ENCODE results near the gene MORN1.

MORN1 gene

GRCh38 chr1:2282556-2283270 lies 108.6 kb downstream of the MORN1 start:
- H2AFZ ChIP-seq (ENCODE audit: low read length, unreplicated experiment) = no peak overlapping the region
- H3K36me3 ChIP-seq (ENCODE audit: insufficient read depth, low read length) = peaks cover 3% of the 10 kb centered on the region; the same call in 1 of the 2 replicates
- H3K79me2 ChIP-seq (ENCODE audit: control insufficient read depth, insufficient read depth, low read length, unreplicated experiment) = peaks cover 59% of the 10 kb centered on the region
- H3K4me3 ChIP-seq (ENCODE audit: low read depth, low read length) = no peak overlapping the region
- no peak overlapping the region for H3K27ac ChIP-seq (ENCODE audit: low read depth, low read length)
- H3K4me1 ChIP-seq (ENCODE audit: control insufficient read depth, insufficient read depth, low read length, unreplicated experiment) = peaks cover 22% of the 10 kb centered on the region
- no peaks in the 10 kb centered on the region for H3K27me3 ChIP-seq (ENCODE audit: insufficient read depth, low read length)

GRCh38 chr1:2279817-2280216 lies 111.5 kb downstream of the MORN1 start:
- H3K79me2 ChIP-seq (ENCODE audit: control insufficient read depth, insufficient read depth, low read length, unreplicated experiment) = peaks cover 71% of the 10 kb centered on the region
- peaks cover 7% of the 10 kb centered on the region; the same call in 1 of the 2 replicates for H3K36me3 ChIP-seq (ENCODE audit: insufficient read depth, low read length)
- H2AFZ ChIP-seq (ENCODE audit: low read length, unreplicated experiment) = no peak overlapping the region
- H3K27me3 ChIP-seq (ENCODE audit: insufficient read depth, low read length) = no peaks in the 10 kb centered on the region
- H3K27ac ChIP-seq (ENCODE audit: low read depth, low read length) = peak overlapping the region; percentile 45; the same call in 1 of the 2 replicates
- peaks cover 42% of the 10 kb centered on the region for H3K4me1 ChIP-seq (ENCODE audit: control insufficient read depth, insufficient read depth, low read length, unreplicated experiment)
- H3K4me3 ChIP-seq (ENCODE audit: low read depth, low read length) = no peak overlapping the region

GRCh38 chr1:2279210-2279639 lies 112.1 kb downstream of the MORN1 start:
- peak overlapping the region; percentile 45; the same call in 1 of the 2 replicates for H3K27ac ChIP-seq (ENCODE audit: low read depth, low read length)
- H3K4me3 ChIP-seq (ENCODE audit: low read depth, low read length) = peak overlapping the region; percentile 43; the same call in 1 of the 2 replicates
- H3K4me1 ChIP-seq (ENCODE audit: control insufficient read depth, insufficient read depth, low read length, unreplicated experiment) = peaks cover 42% of the 10 kb centered on the region
- no peaks in the 10 kb centered on the region for H3K27me3 ChIP-seq (ENCODE audit: insufficient read depth, low read length)
- peaks cover 71% of the 10 kb centered on the region for H3K79me2 ChIP-seq (ENCODE audit: control insufficient read depth, insufficient read depth, low read length, unreplicated experiment)
- no peak overlapping the region for H2AFZ ChIP-seq (ENCODE audit: low read length, unreplicated experiment)
- peaks cover 7% of the 10 kb centered on the region; the same call in 1 of the 2 replicates for H3K36me3 ChIP-seq (ENCODE audit: insufficient read depth, low read length)

GRCh38 chr1:2278591-2279209 lies 112.7 kb downstream of the MORN1 start:
- peaks cover 74% of the 10 kb centered on the region for H3K79me2 ChIP-seq (ENCODE audit: control insufficient read depth, insufficient read depth, low read length, unreplicated experiment)
- peaks cover 7% of the 10 kb centered on the region; the same call in 1 of the 2 replicates for H3K36me3 ChIP-seq (ENCODE audit: insufficient read depth, low read length)
- no peaks in the 10 kb centered on the region for H3K27me3 ChIP-seq (ENCODE audit: insufficient read depth, low read length)
- peak overlapping the region; percentile 45; the same call in 1 of the 2 replicates for H3K27ac ChIP-seq (ENCODE audit: low read depth, low read length)
- H3K4me1 ChIP-seq (ENCODE audit: control insufficient read depth, insufficient read depth, low read length, unreplicated experiment) = peaks cover 42% of the 10 kb centered on the region
- H2AFZ ChIP-seq (ENCODE audit: low read length, unreplicated experiment) = no peak overlapping the region
- peak overlapping the region; percentile 43; the same call in 1 of the 2 replicates for H3K4me3 ChIP-seq (ENCODE audit: low read depth, low read length)

GRCh38 chr1:2277741-2278488 lies 113.4 kb downstream of the MORN1 start:
- peaks cover 42% of the 10 kb centered on the region for H3K4me1 ChIP-seq (ENCODE audit: control insufficient read depth, insufficient read depth, low read length, unreplicated experiment)
- no peaks in the 10 kb centered on the region for H3K27me3 ChIP-seq (ENCODE audit: insufficient read depth, low read length)
- peaks cover 7% of the 10 kb centered on the region; the same call in 1 of the 2 replicates for H3K36me3 ChIP-seq (ENCODE audit: insufficient read depth, low read length)
- H2AFZ ChIP-seq (ENCODE audit: low read length, unreplicated experiment) = no peak overlapping the region
- peaks cover 74% of the 10 kb centered on the region for H3K79me2 ChIP-seq (ENCODE audit: control insufficient read depth, insufficient read depth, low read length, unreplicated experiment)
- H3K4me3 ChIP-seq (ENCODE audit: low read depth, low read length) = no peak overlapping the region
- H3K27ac ChIP-seq (ENCODE audit: low read depth, low read length) = no peak overlapping the region

GRCh38 chr1:2276803-2277580 lies 114.4 kb downstream of the MORN1 start:
- no peak overlapping the region for H3K4me3 ChIP-seq (ENCODE audit: low read depth, low read length)
- peak overlapping the region; percentile 34; the same call in 1 of the 2 replicates for H3K27ac ChIP-seq (ENCODE audit: low read depth, low read length)
- peaks cover 7% of the 10 kb centered on the region; the same call in 1 of the 2 replicates for H3K36me3 ChIP-seq (ENCODE audit: insufficient read depth, low read length)
- no peak overlapping the region for H2AFZ ChIP-seq (ENCODE audit: low read length, unreplicated experiment)
- peaks cover 79% of the 10 kb centered on the region for H3K79me2 ChIP-seq (ENCODE audit: control insufficient read depth, insufficient read depth, low read length, unreplicated experiment)
- H3K27me3 ChIP-seq (ENCODE audit: insufficient read depth, low read length) = no peaks in the 10 kb centered on the region
- H3K4me1 ChIP-seq (ENCODE audit: control insufficient read depth, insufficient read depth, low read length, unreplicated experiment) = peaks cover 47% of the 10 kb centered on the region

- Histone ChIP-seq H3K36me3 (ENCODE audit: insufficient read depth, low read length) (peaks cover 7% of the 10 kb centered on the region; the same call in 1 of the 2 replicates), H3K4me1 (ENCODE audit: control insufficient read depth, insufficient read depth, low read length, unreplicated experiment) (peaks cover 50% of the 10 kb centered on the region), H3K27ac (ENCODE audit: low read depth, low read length) (no peak overlapping the region), H3K79me2 (ENCODE audit: control insufficient read depth, insufficient read depth, low read length, unreplicated experiment) (peaks cover 89% of the 10 kb centered on the region), H3K27me3 (ENCODE audit: insufficient read depth, low read length) (no peaks in the 10 kb centered on the region), H3K4me3 (ENCODE audit: low read depth, low read length) (no peak overlapping the region), H2AFZ (ENCODE audit: low read length, unreplicated experiment) (no peak overlapping the region)
Observed at GRCh38 chr1:2275796-2276536, 115.4 kb downstream of the MORN1 start.

- Histone ChIP-seq H2AFZ (ENCODE audit: low read length, unreplicated experiment) (no peak overlapping the region), H3K36me3 (ENCODE audit: insufficient read depth, low read length) (peaks cover 7% of the 10 kb centered on the region; the same call in 1 of the 2 replicates), H3K27me3 (ENCODE audit: insufficient read depth, low read length) (no peaks in the 10 kb centered on the region), H3K4me3 (ENCODE audit: low read depth, low read length) (no peak overlapping the region), H3K27ac (ENCODE audit: low read depth, low read length) (no peak overlapping the region), H3K4me1 (ENCODE audit: control insufficient read depth, insufficient read depth, low read length, unreplicated experiment) (peaks cover 59% of the 10 kb centered on the region), H3K79me2 (ENCODE audit: control insufficient read depth, insufficient read depth, low read length, unreplicated experiment) (peaks cover 98% of the 10 kb centered on the region)
Observed at GRCh38 chr1:2274929-2275475, 116.4 kb downstream of the MORN1 start.

GRCh38 chr1:2274231-2274928 lies 117.0 kb downstream of the MORN1 start:
- peaks cover 97% of the 10 kb centered on the region for H3K79me2 ChIP-seq (ENCODE audit: control insufficient read depth, insufficient read depth, low read length, unreplicated experiment)

More at GRCh38 chr1:2274231-2274928, 117.0 kb downstream of the MORN1 start:
- H2AFZ ChIP-seq (ENCODE audit: low read length, unreplicated experiment) = no peak overlapping the region
- H3K4me1 ChIP-seq (ENCODE audit: control insufficient read depth, insufficient read depth, low read length, unreplicated experiment) = peaks cover 55% of the 10 kb centered on the region
- H3K27me3 ChIP-seq (ENCODE audit: insufficient read depth, low read length) = no peaks in the 10 kb centered on the region
- no peak overlapping the region for H3K4me3 ChIP-seq (ENCODE audit: low read depth, low read length)
- peaks cover 7% of the 10 kb centered on the region; the same call in 1 of the 2 replicates for H3K36me3 ChIP-seq (ENCODE audit: insufficient read depth, low read length)
- H3K27ac ChIP-seq (ENCODE audit: low read depth, low read length) = no peak overlapping the region
